GM19238 (cell line): Measurements from ENCODE around the gene KNSTRN.

Source experiments
- DNase-seq: peaks from one replicate; pipeline ENCODE4 v3.0.0; 2011; ENCODE audit warnings: low spot score; ENCODE audit not compliant: insufficient read length

KNSTRN gene, protein sequence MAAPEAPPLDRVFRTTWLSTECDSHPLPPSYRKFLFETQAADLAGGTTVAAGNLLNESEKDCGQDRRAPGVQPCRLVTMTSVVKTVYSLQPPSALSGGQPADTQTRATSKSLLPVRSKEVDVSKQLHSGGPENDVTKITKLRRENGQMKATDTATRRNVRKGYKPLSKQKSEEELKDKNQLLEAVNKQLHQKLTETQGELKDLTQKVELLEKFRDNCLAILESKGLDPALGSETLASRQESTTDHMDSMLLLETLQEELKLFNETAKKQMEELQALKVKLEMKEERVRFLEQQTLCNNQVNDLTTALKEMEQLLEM

DNA sequence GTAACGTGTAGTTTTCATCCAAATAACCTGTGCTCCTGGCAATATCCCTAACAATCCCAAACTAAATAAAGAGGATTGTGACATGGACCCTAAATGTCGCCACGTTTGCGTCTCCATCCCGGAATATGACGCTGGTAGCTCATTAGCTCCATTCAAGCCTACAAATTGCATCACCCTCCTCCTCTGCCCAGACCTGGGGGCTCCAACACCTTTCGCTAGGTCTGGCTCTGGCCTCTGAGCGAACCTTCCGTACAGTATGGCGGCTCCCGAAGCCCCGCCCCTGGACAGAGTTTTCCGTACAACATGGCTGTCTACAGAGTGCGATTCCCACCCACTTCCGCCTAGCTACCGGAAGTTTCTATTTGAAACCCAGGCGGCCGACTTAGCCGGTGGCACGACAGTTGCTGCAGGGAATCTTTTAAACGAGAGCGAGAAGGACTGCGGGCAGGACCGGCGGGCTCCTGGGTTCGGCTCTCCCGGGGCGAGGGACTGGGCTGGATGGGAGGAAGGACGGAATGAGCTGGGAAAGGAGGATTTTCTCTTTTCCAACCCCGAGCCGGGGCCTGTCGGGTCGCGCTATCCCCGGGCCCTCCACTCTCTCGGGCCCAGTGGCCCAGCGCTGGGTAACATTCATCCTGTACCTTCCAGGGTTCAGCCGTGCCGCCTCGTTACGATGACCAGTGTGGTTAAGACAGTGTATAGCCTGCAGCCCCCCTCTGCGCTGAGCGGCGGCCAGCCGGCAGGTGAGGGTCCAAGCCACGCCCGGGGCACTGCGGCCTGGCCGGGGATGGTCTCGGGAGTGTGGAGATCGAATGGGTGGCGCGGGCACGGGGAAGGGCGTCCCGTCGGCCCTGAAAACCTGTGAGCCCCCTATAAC is at the start of gene KNSTRN:
Gene KNSTRN, plus strand, starts transcription at position 142 of the 877 bp plus-strand sequence. Its CDS starts 115 bp downstream, at position 257.
- DNase-seq, result peak; percentile 88

DNA sequence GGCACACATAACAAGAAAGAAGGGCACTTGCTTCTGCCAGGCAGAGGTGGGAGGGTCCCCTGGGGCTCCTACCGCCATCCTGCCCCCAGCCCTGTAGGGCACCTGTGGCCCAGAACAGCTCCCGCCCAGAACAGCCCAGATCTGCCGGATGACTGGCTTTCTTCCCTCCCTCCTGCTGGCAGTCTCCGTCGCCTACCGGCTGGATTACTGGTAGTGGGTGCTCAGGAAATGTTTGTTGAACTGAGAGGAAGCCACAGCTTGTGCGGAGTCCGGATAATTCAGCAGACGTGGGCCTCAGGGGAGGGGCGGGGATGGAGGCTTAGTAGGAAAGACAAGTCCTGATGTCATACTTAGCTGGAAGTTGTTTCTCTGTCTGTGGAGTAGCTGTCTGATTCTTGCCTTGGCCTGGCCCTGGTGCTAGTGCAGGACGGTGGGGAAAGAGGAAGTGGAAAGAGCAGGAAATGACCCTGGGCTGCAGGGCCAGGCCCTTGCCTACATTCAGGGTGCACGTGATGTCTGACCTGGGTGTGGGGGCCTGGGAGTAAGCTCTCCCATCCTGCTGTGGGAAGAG is 48.5 kb upstream of the KNSTRN start:
- DNase-seq, result peak; percentile 53

DNA sequence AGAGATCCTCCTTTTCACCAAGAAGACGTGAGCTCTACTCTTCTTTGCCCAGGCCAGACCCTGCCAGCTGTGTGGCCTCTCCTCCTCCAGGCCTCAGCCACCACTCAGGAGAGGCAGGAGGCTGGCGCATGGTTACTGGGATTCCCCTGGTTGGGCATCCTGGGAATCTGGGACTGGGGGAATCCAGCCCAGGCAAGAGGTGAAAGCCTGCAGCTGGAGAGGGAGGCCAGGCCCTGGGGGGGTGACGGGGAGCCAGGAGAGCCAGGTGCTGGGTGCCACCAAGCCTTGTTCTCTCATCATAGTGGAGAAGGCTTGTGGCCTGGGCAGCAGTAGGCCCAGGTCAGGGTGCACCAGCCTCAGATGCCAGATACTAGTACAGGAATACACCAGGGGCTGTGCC is 48.0 kb upstream of the KNSTRN start:
- no peak for DNase-seq

DNA sequence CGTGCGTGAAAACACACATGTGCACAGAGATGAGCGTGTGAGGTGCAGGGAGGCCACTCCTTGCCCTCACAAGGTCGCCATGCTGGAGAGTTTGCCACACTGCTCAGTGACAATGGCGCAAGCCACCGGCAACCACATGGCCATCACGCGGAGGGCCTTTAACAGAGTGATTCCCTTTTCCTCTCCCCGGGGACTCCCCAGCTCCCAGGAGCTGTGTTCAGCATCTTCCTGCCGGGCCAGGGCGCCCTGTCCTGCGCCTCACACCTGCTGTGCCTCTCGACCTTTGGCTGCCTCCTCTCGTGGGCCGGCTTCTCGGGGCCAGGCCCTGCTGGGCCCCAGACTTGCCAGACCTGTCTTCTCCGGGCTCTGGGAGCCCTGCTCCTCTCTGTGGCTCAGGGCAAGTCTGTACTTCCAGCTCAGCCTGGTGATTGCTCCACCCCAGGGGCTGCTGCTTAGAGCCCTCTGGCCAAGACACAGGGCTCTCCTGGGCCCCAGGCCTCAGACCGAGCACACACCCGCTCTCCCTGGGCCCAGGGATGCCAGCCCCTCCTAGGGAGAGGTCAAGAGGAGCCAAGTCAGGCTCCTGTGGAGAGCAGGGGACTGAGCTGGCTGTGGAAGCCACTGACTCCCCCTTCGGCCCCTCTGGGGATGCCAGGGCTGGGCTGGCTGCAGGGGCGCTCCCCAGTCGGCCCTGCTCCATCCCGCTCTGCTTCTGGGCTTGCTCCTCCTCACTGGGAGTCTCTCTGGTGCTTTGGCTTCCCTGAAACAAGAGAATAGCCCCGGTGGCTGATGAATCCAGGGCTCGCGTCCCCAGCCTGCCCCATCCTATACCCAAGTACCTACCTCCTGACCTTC is 47.4 kb upstream of the KNSTRN start:
- no peak for DNase-seq

DNA sequence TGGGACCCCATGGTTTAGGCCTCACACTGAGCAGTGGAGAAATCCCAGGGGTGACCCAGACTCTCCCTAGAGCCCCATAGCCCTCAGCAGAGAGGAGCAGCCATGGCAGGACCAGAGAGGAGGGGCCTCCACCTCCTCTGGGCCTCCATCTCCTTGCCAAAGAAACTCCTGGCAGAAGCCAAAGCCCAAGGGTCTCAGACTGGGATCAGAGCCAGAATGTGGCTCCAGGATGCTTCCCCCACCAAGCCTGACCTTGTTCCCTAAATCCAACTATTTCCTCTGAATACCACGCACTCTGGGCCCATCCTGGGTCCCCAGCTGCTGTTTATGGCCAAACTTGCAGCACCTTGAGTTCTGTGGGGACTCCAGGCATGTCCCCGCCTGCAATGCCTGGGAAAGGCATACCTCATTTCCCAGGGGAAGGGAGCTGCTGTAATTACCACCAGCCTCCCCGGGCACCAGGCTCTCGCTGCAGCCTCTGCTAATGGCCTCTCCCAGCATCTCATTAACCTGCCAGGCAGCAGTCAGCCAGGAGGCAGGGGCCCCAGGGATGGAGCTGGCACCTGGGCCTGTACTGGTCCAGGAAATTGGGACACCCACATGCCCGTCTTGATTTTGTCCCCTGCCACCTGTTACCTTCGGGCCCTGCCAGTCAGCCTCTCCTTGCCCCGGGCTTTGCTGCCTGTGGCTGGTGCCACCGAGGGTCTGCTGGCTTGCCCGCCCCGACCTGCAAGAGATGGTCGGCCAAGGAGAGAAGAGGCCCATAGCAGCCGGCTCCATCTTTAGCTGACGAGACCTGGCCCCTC is 46.4 kb upstream of the KNSTRN start:
- no peak for DNase-seq

DNA sequence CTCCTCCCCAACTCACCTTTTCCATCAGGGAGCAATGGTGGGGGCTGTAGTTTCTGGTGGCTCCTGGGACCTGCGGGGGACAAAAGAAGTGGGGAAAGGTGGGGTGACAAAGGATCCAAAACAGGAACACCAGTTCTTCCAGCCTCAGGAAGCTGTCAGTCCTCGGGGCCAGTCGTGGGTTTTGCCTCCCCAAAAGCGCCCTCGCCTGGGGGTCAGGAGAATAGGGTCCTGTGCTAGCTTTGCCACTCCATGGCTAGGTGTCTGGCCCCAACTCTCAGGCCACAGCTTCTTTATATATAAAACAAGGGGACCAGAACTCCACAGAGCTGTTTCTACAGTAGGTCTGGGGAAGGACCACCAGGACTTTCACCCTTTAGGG is 45.8 kb upstream of the KNSTRN start:
- DNase-seq, result peak; percentile 48

DNA sequence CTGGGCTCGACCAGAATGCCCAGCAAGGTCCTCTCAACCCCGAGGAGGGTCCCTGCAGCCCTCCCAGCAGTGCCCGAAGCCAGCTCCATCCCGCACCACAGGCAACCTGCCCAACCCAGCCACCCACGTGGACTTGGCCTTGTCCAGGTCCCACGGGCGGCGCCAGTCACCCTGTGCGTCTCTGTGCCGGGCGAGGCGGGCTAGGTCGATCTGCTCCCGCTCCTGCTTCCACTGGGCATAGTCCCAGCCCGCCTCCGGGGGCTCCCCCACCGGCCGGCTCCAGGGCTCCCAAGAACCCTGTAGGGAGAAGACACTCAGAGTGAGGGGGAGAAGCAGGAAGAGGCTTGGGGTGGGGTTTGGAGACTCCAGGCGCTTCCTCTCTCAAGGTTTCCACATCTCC is 44.9 kb upstream of the KNSTRN start:
- DNase-seq, result no peak

DNA sequence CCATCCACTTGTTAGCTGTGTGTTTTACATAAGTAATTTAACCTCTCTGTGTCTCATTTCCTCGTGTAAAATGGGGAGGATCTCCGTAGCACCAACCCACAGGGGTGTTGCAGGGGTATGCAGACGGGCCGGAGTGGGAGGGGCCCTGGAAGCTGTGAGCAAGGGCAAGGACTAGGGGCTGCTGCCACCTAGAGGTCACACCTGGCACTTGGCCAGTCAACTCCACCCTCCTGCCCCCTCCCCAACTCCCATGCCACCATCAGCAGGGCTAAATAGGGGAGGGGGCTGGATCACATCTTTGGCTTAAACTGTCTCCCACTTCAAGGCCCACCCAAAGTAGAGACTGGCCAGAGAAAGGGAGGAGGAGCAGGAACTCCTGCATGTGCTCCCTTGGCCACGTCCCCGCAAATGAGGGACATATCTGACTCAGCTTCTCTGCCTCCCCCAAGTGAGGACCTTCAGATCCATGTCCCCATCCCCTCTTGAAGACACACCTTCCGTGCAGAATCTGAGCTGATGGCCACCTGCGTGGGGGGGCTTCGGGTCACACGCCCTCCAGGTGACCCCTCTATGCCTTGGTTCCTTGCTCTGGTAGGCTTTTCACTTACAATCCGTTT is 44.4 kb upstream of the KNSTRN start:
- peak; percentile 91 for DNase-seq

DNA sequence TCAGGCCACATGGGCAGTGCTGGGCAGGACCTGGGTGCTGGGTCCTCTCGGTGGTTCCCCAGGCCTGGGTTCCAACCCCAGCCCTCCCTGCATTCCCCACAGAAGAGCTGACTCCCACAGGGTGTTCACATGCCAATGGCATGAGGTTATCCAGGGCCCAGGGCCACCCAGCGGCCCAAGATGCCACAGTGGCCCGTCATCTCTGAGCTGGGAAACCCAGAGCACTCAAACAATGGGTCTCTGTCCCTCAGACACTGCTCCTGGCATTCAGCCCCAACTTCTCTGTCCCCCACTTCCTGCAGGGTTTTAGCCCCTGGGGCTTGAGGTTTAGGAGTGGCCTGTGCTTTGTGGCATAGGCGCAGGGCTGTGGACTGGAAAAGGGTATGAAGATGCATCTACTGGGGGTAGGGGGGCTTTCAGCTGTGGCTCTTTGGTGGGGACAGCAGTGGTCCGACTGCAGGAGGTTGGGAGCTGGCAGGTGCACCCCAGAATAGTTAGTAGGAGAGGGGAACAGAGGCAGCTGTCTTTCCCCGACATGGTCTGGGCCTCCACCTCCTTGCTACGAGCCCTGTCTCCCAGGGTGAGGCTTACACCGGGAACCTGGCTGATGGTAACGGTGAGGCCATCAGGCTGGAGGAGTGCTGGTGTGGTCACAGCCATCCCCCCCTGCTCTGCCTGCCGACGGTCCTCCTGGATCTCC is 43.5 kb upstream of the KNSTRN start:
- no peak for DNase-seq

DNA sequence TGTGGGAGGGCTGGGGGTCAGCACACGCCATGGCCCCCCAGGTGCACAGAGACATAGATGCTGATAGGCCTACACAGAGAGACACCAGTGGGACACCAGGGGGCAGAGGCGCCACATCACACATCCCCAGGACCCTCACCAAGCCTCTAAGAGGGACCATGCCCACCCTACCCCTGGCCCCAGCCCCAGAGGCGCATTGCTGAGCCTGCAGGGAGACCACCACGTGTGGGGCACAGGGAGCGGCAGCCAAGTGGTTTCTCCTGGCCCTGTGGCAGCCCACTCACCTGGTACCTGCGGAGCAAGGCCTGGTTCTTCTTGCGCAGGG is 42.9 kb upstream of the KNSTRN start:
- no peak for DNase-seq

DNA sequence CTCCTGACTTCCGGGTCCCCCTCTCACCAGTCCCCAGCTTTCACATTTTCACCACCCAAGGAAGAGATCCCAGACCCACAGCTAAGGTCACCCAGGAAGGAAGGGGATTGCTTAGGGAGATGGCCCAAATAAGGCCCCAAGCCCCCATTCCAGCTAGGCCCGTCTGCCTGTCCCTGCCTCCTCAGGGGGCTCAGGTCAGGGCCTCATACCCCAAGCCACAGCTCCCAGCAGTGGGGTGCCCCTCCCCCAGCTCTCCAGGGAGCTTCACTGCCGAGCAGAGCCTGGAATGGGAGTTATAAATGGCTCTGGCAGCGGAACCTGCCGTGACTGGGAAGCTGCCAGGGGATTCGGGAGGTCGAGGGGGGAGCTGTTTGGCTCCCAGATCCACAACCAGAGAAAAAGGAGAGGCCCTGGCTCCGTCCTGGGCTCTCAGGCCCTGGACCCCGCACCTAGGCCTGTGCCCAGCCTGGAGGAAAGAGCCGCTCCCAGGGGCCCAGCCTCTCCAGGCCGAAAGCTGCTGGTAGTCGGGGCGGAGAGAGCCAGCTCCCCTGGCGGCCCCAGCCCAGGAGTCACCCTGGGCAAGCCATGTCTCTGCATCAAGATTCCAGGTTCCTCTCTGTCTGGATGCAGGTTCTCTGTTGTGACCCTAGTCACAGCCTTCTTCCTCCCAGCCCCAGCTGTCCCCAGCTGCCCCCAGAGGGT is 42.3 kb upstream of the KNSTRN start:
- no peak for DNase-seq

DNA sequence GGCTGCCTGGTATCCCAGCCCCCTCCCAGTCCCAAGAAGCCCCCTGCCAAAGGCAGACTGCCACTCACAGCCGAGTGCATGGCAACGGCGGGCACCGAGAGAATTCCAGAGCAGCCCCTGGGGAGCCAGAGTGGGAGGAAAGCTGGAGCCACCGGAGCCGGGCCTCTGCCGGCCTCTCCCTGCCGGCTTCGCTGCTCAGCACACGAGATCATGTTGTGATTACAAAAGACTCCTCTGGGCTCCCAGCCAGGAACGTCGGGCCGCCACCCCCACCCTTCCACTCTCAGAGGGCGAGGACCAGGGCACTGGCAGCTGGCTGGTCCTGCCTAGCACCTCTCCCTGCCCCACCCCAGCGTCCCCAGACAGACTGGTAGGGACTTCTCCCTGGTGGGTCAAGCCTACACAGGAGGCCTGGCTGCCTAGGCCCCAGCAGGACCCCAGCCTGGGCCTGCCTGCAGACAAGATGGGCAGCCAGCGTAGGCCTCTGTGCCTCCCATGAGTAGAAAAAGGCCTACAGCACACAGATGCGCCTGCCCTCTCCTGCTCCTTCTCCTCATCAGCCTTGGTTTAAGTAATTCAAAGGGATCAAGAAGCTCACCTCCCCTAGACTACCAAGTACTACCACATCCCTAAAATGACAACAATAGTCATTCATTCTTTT is 41.7 kb upstream of the KNSTRN start, which contains the start of gene CCDC9B:
Gene CCDC9B, minus strand, starts transcription at position 200 of the 661 bp plus-strand sequence. Its CDS starts 120 bp downstream, at position 80.
- no peak for DNase-seq

DNA sequence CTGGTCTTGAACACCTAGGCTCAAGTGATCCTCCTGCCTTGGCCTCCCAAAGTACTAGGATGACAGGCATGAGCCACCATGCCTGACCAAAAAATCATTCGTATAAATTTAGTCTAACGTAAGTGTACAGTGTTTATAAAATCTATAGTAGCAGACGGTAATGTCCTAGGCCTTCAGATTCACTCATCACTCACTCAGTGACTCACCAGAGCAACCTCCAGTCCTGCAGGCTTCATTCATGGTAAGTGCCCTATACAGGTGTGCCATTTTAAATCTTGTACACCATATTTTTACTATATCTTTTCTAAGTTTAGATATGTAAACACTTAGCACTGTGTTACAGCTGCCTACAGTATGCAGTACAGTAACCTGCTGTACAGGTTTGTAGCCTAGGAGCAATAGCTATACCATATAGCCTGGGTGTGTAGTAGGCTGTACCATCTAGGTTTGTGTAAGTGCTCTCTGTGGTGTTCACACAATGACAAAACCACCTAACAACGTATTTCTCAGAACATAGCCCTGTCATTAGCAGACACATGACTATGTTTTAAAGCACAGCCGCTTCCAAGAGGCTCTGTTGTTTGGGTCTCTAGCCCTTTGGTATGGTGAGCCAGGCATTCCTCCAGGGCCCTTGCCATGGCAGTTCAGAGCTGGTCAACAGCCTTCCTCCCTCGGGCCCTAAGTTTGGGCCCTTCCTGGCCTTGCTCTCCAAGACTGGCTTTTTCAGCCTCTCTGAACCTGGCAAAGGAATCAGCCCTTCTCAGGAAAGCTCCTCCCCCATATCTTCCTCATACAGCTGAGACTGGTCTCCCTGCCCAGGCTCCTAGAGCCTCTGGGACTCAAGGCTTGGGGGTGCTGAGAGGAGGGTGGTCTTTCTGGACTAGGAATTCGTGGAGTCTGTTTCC is 39.9 kb upstream of the KNSTRN start:
- DNase-seq, result no peak

DNA sequence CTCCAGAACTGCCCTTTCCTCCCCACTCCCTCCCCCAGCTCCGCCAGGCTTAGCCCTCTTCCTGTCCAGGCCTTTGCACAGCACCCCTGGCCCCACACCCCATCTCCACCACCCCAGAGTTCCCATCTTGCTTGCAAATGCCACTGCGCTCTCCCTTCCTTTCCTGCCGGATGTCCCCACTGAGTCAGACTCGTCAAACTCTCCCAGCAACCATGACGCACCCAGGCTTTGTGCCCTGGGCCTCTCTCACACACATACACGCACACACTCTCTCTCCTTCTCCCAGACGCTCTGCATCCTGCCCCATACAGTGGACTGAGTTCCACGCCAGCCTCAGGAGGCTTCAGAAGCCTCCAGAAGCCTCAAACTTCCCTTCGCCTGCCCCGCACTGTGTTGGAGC is 39.0 kb upstream of the KNSTRN start:
- no peak for DNase-seq

DNA sequence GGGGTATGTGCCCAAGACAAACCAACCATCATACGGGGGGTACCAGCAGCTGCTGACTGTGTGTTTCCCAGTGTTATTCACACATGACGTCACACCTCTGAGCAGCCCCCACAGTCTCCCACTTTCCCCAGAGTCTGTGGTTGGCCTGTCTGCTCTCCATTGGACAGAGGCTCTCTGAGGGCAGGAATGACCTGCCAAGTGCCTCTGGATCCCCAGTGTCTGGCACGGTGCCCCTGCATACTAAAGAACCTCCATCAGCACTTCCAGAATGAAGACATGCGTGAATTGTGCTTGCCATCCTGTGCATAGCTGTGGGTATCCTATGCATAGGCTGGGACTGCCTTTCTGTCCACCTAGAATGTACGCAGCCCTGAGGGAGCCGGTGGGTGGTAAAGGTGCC is 38.3 kb upstream of the KNSTRN start:
- DNase-seq, result no peak

DNA sequence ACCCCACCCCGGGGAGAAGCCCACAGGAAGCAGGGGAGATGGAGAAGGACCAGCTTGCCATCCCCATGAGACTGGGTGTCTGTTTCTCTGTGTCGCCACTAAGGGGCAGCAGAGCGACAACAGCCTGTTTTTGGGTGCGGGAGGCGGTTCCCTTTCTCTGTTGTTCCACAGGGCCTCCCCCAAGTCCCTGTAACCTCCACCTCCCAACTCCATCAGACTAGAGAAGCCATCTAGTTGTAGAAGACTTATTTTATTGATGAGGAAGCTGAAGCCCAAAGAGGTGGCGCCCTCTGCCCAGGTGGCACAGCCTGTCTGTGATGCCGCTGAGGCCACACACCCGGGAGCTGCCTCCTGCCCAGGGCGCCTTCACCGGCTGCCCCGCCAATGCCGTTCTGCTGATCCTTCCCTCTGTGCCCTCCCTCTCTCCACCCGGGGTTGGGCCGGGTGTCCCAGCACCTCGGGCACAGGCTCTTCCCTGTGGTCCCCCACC is 37.8 kb upstream of the KNSTRN start:
- peak; percentile 79 for DNase-seq

DNA sequence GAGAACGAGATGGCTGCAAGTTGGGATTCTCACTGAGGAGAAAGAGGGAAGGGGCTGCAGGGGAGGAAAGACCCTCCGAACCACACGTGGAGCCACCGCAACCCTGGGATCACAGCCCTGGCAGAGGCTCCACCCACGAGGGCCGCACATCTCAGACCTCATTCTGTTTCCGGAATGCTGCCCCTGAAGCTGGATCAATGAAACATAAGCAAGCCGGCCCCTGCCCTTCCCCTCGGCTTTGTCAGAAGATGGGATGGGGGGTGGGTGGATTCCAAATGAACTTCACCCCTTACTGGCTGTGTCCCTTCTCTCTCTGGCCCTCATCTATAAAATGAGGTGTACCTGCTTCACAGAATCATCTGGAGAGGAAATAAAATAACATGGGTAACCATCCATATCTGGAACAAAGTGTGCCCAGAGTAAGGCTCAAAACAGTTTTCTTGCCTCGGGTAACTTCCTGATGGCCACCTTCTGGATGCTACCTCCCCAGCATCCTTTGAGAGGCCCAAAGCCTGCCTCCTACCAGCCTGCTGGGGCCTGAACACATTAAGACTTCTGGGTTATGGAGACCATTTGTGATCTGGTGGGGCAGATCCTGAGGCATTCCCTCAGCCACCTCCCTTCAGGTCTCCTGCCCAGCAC is 37.2 kb upstream of the KNSTRN start:
- DNase-seq, result no peak
